NCI-H2196 treated with DMSO at 0.1 percent for 48 hours (cell line): ENCODE measurements around the gene UNKL.

ENCODE experiments used
- DNase-seq: peaks from one replicate; lab custom pipeline; 2025; ENCODE audit not compliant: unreplicated experiment; lab: John Stamatoyannopoulos, UW

The UNKL gene

DNA sequence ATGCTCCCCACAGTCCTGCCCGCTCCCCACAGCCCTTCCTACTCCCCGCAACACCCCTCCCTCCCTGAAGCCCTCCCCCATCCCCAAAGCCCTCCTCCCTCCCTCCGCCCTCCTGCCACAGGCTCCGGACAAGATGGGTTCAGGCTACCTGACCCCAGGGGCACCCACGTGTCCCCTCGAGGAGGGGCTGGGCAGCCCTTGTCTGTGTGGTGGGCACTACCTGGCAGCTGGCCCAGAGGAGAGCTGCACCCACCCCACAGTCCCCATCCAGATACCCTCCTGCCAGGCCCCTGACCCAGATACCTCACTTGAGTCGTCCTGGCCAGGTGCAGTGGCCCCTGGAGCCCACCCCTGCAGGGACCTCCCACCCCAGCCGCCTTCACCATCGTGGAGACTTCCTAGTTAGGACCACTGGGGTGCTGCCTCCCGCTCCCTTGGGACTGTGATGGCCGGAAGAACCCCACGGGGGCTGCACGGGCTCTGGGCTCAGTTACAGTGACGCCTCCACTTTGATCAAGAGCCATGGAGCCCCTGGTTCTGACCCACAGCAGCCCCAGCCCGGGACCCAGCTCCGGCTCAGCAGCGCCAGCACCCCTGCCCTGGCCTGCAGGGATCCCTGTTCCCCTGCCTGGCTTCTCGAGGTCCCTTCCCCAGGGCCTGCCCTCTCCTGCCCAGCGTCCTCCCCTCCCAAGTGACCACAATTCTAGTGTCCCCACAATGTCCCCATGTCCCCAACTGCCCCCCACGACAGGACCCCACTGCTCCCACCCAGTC lies 17.2 kb upstream of the UNKL start:
- DNase-seq: no peak

DNA sequence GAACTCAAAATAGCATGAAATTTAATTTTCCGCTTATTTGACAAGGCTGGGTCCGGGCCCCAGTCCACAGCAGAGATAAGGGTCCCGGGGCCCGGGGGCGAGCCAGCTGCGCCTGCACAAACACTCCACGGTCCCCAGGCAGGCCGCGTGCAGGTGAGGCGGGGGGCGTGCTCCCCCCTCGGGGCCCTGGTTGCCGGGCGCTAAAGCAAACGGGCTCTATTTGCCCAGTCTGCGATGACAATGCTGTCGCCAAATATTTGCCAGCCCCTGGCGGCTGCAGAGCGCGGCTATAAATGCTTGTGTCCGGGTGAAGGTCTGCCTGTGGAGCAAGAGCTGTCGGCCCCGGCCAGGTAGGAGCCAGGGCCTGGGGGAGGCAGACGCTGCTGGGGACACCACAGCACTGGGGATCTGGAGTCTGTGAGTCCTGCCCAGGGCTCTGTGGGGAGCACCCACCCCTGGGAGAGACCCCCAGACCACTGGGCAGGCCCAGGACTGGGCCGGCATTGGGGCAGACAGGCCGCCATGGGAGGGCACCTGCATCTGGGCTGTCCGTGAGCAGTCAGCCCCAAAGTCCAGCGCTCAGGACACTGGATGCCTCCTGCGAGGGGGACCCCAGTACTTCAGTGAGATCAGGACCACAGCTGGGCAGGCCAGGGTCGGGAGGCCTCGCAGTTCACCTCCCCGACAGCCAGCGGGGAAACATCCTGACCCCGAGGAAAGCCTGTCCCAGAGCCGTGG lies 16.4 kb upstream of the UNKL start, which contains the start of gene PERCC1:
Gene PERCC1, plus strand, starts transcription at position 320 of the 738 bp plus-strand sequence. CDS start 1,516 bp downstream, outside the sequence.
- no peak for DNase-seq

DNA sequence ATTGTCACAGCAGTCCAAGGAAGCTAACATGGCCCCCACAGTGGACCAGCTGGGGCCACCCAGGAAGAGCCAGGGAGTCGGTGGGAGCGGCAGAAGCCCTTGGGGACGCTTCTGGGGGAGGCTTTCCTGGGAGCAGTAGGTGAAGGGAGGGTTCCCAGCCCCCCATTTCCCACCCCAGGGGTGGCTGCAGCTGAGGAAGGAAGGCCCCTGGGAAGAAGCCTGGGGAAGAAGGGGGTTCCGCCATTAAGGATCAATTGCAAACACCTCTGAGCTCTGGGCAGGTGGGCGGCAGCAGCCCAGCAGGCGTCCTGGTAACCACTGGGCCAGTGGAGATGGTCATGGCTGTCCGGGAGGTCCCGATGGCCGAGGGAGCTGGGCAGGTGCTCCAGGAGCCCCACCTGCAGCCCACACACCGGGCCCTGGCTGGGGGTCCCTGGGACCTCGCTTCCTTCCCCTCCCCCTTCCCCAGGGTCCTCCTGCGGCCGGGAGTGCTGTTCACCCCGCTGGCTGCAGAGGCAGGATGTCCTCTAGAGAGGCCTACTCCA lies 15.8 kb upstream of the UNKL start:
- no peak for DNase-seq

DNA sequence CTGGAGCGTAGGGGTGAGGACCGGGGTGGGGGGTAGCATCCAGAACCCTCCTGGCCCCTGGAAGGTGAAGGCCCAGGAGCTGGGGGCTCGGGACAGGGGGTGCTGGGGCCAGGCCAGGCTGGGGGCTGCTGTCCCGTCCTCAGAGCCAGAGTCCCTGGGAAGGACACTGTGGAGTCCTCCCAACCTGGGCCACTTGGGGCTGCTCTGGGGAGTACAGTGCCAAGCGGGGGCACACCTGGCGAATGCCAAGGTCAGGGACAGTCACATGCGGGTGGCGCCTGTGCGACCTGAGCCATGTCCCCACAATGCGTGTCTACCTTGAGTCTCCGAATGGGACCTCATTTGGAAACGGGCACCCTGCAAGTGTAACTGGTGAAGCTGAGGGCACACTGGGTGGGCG lies 15.1 kb upstream of the UNKL start:
- DNase-seq: no peak

DNA sequence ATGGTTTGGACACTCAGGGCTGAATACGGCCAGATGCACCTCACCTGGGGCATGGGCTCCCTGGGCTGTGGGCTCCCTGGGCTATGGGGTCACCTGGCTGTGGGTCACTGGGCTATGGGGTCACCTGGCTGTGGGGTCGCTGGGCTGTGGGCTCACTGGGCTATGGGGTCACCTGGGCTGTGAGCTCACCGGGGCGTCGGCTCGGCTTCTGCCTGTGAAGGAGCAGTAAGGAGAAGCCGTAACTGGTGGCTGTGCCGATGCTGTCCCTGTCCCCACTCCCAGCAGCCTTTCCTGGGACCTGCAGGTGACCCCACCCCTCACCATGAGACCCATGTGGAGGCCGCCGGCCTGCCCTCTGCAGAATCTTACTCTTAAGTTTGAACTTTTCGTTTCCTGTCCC lies 14.5 kb upstream of the UNKL start:
- no peak for DNase-seq

DNA sequence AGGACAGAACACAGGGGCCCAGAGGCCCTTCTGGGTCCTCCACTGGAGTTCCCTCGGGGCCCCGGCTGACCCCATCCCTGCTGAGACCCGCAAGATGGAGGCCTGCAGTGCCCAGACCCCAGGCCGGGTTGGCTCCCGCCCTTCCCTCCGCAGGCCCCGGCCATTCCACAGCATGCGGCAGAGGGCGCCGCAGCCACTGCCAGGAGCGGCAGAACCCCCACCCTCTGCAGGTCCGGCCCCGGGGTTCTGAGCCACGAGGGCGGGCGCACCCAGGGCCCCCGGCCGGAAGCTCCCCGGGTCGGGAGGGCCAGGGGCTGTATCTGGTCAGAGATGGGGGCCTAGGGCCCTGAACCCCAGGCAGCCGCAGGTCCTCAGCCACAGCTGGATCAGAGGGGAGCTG lies 14.0 kb upstream of the UNKL start:
- DNase-seq: no peak

DNA sequence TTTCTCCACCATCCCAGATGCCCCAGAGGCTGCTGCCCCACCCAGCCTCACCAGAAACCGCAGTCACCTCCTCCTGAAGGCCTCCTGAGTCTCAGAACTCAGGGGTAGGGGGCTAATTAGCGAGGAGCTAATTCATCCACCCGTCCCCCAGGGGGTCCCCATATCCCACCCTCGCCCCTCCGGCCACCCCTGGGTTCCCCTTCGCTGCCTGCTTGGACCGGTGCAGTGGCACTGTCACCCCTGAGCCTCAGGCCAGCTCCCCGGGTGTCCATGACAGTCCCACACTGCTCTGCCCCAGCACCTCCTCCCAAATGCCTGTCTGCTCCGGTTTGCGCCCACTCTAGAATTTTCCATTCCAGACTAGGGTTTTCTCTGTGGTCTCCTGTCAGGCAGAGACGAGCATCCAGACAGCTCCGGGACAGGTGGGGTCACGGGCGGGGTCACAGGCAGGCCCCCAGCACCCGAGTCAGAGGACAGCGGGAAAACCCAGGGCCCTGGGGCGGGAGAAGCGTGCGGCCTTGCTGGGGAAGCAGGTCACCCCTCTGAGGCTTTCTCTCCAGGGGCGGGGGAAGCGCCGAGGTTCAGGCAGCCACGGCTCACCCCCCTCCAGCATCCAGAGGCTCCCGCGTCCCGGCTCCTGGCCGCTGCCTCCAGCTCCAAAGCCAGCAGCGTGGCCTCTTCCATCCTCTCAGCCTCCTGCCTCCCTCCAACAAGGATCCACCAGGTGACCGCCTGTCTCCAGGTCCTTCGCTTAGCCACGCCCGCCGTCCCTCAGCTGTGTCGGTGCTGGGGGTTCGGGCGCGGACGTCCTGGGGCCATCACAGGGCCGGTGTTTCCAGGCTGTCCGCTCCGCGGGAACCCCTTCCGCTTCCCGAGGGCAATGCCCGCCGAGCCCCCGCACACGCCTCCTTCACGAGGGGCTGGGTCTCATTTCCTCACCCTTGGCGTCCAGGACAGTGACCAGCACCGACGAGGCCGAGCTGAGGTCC lies 13.3 kb upstream of the UNKL start:
- DNase-seq: no peak

DNA sequence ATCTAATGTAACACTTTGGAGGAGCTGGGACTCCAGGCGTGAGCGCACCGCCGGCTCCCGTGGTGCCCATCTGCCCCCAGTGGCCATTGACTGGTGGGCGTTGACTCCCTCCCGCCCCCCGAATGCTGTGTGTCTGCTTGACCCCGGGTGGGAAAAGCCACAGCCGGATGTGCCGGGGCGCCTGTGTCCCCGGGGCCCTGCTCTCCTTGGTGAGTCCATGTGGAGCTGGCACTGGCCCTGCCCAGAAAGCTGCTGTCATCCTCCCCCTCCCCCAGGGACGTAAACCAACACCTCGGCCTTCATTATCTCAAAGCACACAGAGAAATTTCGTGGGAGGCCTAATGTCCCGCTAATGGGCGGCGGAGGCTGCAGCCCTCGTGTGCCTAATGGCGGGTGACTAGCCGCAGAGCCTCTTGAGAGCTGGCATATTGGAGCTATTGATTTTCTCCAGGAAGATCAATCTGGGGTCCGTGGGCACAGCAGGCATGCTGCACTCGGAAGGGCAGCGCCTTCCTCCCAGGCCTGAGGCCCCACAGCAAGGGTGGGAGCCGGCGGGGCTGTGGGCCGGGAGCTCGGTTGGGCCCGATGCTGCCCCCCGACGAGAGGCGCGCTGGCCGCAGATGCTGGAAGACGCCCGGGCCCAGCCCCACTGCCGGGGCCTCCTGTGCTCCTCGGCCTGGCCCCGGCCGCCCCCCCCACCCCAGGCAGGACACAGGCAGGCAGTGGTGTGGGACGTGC lies 12.4 kb upstream of the UNKL start:
- DNase-seq: no peak

DNA sequence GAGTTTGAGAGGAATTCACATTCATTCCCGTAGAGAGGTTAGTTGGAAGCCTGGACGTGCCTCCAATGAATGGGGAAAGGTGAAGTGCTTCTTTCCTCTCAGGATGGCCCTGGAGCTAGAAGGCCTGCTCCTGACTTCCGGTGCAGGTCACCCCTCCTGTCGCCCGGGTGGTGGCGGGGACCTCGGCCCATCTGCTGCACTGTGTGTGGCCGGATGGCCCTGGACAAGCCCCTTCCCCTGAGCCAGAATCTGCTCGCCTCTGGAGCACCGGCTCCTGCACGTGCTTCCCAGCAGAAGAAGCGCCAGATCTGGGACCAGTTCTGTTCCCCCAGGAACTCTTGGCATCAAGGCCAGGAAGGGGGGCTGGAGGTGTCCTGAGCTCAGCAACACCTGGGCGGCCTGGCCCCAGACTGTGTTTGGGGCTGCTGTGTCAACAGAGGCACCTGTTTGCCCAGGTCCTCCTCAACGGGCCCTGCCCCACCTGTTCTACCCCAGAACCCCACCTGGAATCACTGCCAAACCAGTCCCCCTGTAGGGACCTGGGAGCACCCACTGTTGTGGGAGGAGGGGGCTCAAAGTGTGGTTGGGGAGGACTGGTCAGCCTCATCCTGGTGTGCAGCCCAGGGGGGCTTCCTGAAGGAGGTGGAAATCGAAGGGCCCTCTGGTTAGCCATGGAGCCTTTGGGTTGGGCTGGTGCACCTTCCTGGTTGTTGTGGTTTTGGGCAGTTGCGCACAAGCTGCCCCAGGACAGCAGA lies 11.3 kb upstream of the UNKL start:
- no peak for DNase-seq

DNA sequence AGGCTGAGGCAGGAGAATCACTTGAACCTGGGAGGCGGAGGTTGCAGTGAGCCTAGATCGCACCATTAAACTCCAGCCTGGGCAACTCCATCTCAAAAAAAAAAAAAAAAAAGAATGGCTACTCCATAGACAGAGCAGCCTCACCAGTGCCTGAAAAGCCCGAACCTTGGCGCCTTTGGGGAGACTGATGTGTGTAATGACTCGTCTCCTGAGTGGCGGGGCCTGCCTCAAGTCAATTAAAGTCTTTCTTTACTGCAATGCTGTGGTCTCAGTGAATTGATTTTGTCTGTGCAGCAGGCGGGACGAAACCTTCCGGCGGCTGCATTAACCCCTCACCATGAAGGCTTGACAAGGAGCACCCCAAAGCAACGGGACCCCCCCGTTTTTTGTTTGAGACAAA lies 9.5 kb upstream of the UNKL start:
- DNase-seq: no peak

DNA sequence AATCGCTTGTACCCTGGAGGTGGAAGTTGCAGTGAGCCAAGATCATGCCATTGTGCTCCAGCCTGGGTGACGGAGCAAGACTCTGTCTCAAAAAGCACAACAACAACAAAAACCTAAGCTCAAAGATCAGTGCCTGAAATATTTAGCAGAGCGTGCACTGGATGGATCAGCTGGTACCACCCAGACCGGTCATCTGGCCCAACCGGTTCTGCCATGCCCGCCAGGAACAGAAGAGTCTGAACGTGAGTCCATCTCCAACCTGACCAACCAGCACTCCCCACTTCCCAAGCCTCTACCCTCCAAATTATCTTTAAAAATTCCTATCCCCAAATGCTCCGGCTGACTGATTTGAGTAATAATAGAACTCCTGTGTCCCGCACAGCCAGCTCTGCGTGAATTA lies 7.6 kb upstream of the UNKL start:
- no peak for DNase-seq

DNA sequence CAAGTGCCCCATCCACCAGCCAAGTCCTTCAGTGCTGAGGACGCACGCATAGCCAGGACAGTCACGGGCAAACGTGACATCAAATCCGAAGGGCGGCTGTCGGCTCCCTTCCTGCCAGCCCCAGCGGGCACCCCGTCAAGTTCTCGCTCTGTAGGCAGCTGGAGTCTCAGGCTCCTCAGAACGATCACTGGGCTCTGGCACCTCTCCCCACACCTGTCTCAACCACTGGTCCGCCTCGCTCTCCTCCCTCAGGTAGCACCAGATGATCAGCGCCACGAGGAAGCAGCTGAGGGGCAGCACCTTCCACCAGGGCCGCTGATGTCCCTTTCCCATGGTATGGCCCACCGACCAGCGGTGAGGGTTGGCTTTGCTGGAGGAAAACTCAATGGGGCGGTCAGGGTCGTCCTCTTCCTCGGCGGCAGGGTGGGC lies 5.6 kb upstream of the UNKL start:
- DNase-seq: no peak

DNA sequence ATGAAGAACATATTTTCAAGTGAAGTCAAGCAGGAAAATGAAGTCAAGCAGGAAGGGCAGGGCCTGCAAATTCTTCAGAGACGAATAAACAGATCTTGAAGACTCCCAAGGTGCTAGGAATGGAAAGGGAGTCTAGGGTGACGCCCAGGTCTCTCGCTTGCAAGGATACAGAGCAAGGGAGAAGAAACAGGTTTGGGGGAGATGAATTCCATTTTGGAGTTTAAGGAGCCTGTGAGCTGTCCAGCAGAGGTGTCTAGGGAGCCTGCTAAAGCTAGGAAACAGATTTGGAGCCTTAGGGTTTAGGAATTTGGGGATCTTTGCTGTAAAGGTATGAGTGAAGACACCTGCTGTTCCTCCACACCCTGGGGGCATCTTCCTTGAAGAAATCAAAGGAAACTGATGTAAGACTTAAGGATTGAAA lies 2.0 kb upstream of the UNKL start:
- no peak for DNase-seq

DNA sequence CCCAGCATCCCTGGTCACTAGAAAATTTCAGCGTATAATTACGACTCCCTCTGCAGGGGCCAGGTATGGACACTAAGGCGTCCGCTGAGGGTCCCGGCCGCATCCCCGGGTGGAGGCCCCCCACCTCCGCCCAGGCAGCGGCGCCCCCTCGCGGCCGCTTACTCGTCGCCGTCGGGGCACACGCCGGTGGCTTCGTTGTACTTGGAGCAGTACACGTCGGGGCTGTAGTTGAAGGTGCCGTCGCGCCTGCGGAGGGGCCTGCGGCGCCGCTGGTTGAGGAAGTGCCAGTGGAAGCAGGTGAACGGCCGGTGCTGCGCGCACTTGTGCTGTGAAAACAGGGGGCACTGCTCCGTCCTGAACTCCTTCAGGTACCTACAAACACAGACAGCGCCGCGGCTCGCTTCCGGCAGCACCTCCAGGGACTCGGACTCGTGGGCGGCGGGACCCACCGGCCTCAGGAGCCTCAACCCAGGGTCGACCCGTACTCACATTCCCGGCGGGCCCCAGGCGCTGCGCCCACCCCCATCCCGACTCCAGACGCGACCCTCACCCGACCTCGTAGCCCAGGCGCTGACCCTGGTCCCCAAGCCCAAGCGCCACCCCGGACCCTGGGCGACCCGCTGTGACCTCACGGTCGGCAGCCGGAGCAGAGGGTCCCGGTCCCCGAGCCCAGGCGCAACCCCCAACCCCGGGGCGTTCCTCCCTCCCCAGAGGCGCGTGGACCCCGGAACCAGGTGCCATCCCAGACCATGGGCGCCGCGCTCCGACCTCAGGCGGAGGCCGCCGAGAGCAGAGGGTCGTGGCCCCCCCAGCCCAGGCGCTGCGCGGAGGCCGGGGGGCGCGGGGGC lies 596 bp downstream of the UNKL start:
- peak; percentile 16 for DNase-seq

DNA sequence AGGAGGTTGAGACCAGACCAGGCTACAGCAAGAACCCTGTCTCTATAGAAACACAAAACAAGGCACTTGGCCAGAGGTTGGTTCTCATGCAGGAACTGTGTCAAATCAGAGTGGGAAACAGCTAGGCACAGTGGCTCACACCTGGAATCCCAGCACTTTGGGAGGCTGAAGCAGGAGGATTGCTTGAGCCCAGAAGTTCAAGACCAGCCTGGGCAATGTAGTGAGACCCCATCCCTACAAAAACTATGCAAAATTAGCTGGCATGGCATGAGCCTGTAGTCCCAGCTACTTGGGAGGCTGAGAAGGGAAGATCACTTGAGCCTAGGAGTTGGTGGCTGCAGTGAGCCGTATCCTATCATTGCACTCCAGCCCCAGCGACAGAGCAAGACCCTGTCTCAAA lies 1.7 kb downstream of the UNKL start:
- DNase-seq: no peak

DNA sequence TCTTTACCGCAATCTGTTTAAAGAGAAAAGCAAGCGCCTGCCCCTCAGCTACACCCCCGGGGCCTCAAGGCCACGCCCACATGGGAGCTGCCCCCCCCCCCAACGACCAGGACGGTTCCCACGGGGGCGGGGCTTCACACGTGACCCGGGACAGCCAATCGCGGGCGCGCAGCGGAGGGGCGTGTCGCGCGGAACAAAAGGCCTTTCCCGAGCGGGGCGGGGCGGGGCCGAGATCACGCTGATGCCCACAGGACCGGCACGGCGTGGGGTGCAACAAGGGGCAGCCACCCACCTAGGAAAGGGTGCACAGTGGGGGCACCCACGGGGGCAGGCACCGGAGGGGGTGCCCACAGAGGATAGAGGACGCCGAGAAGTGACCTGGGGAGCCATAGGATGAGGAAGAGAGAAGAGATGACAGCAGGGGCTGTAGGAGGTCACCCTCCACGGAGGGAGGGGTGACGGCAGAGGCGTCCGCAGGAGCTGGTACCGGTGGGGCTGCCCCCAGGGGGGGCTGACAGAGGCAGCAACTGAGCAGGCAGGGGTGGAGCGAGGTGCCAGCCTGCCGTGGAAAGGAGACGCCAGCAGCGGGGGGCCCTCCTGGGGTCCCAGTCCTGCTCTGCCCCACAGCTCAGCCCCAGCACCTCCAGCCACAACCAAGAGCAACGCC lies 6.2 kb downstream of the UNKL start:
- peak; percentile 64 for DNase-seq

DNA sequence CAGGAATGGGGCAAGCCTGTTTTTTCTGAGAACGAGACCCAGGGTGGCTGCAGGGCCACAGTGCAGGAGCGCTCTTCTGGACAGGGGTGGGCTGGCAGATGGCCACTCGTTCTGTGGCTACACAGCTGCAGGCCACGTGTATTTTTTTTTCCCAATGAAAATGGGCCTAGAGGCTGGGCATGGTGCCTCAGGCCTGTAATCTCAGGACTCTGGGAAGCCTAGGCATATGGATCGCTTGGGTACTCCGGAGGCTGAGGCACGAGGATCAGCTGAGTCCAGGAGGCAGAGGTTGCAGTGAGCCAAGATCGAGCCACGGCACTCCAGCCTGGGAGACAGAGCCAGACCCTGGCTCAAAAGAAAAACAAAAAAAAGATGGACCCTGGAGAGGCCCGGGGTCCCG lies 6.8 kb downstream of the UNKL start:
- DNase-seq: no peak

DNA sequence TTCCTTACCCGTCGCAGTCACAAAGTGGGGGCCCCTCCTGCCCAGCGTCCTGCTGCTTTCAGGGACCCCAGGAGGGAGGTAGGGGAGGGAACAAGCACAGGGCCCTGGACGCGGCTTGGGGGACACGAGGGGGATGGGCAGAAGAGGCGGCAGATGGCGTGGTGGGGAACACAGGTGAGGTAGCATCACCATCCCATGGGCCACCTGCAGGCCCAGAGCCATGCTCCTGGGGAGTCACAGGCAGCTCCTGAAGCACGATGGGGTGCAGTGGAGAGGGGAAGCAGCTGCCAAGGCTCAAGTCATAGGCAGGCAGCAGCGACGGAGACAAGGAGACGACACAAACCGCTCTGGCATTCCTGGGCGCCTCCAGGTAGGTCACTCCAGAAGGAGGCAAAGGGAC lies 10.8 kb downstream of the UNKL start:
- DNase-seq: no peak
